ENCODE measurements around the gene GART. TPM values are rescaled to one million over a fixed set of nuclear protein-coding genes. Genes with fewer than 3 reads are reported as not detected.

Gene GART
- total RNA-seq (10 to 100 TPM; 41.9 to 77.8 (median 53.5) TPM), polyA plus RNA-seq (10 to 100 TPM; 22.0 to 57.2 (median 40.8) TPM)
- long read RNA-seq, donor 1, transcript GART-201 (11 exons, 2,149 nt), result minor isoform, 12 of 79 reads
- long read RNA-seq, donor 1, transcript GART-203 (22 exons, 3,341 nt), result major isoform, 42 of 79 reads
- long read RNA-seq, donor 1, partial matches to known transcripts, result 13 of 79 reads
- long read RNA-seq, donor 1, other reads (novel, unspliced or antisense), result 12 of 79 reads
- long read RNA-seq, donor 2, transcript GART-201 (11 exons, 2,149 nt), result minor isoform, 17 of 105 reads
- long read RNA-seq, donor 2, transcript GART-203 (22 exons, 3,341 nt), result major isoform, 49 of 105 reads
- long read RNA-seq, donor 2, partial matches to known transcripts, result 18 of 105 reads
- long read RNA-seq, donor 2, other reads (novel, unspliced or antisense), result 20 of 105 reads

- Histone ChIP-seq H3K36me3 (ENCODE audit: insufficient read depth in 1 of 2, low read depth in 1 of 2) (peaks cover 0 to 32% of the 10 kb centered on the region in 2 donors), H3K4me1 (peaks cover 31% of the 10 kb centered on the region), H3K27me3 (ENCODE audit: insufficient read depth in 3 of 3, low read length in 2 of 3) (no peaks in the 10 kb centered on the region), H3K9me3 (no peaks in the 10 kb centered on the region), H3K27ac (peak within 1 kb of the TSS; percentile 99), H3K4me3 (peak within 1 kb of the TSS; percentile 84)
- intact Hi-C loops (cut with DNase I), result loop anchor here in 1 of 2 donors (5.0 kb wide), 2 partner anchors 45 to 65 kb away; partner anchors contain the start of gene DONSON
- TF ChIP-seq, protein P1, sequence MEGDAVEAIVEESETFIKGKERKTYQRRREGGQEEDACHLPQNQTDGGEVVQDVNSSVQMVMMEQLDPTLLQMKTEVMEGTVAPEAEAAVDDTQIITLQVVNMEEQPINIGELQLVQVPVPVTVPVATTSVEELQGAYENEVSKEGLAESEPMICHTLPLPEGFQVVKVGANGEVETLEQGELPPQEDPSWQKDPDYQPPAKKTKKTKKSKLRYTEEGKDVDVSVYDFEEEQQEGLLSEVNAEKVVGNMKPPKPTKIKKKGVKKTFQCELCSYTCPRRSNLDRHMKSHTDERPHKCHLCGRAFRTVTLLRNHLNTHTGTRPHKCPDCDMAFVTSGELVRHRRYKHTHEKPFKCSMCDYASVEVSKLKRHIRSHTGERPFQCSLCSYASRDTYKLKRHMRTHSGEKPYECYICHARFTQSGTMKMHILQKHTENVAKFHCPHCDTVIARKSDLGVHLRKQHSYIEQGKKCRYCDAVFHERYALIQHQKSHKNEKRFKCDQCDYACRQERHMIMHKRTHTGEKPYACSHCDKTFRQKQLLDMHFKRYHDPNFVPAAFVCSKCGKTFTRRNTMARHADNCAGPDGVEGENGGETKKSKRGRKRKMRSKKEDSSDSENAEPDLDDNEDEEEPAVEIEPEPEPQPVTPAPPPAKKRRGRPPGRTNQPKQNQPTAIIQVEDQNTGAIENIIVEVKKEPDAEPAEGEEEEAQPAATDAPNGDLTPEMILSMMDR (IDR thresholded peaks at IDR 0.05), result no peak
- WGBS, 3 donors, result 0% methylated on average over 54 to 56 of the region's 56 CpGs
- DNase-seq (peak; percentile 87 to 92), ATAC-seq (peak; percentile 81 to 85 (median 84))
Measured at GRCh38 chr21:33541756-33542639, at the start of gene GART. TSS of gene GART (minus strand) at chr21:33542117. CDS start at chr21:33539315, 2,802 bp downstream.

DNA sequence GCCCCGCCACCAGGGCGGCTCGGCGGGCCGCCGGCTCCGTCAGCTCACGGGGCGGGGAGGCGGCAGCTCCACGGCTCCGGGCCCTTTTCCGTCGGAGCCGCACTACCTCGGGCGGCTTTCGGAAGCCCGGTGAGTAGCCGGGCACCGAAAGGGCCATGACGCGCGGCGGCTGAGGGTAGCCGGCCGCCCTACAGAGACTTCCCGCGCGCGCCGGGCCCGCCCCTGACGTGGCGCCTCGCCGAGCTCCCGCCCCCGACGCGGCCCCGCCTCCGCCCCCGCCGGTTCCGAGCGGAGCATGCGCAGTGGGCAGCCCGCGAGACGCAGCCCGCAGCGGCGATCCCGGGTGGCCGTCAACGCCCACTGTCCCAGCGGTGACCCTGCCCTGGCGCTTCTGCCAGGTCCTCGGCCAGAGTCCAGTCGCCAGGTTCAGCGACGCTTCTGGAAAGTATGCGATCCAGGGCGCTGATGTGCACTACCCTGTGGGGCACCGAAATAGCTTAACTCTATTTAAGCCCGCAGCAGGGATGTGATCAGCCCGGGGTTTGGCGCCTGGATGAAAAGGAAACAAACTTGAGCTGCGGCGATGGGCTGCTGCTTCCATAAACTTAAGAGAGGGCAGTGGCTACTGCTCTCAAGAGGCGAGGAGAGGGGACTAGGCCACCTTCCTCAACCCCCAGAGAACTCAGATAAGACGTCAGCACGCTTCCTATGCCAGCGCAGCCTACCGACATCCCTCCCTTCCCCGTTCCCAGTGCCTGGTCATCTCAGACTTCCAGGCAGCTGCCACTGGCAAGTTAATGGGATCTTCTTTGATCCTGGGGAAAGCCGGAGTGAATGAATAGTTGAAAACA, 46.8 kb upstream of the GART start, which contains the start of gene DONSON:
Gene DONSON (minus strand): TSS at position 200 of the 851 bp plus-strand sequence. CDS start 43 bp downstream, at position 157.
- Histone ChIP-seq H3K9me3 (no peaks in the 10 kb centered on the region), H3K4me1 (peaks cover 14% of the 10 kb centered on the region), H3K4me3 (peak within 1 kb of the TSS; percentile 88), H3K27me3 (ENCODE audit: insufficient read depth in 3 of 3, low read length in 2 of 3) (no peaks in the 10 kb centered on the region), H3K27ac (peak within 1 kb of the TSS; percentile 84), H3K36me3 (ENCODE audit: insufficient read depth in 1 of 2, low read depth in 1 of 2) (peaks cover 5 to 15% of the 10 kb centered on the region in 2 donors)
- ATAC-seq (peak; percentile 95 to 97 (median 96)), DNase-seq (peak; percentile 91 to 96)
- intact Hi-C loops (cut with DNase I), result loop anchor here in 1 of 2 donors (5.0 kb wide), 1 partner anchor 46 kb away; the partner anchor contains the start of genes GART and SON
- TF ChIP-seq, protein P1 (IDR thresholded peaks at IDR 0.05), result no peak
- WGBS, 3 donors, result 0% methylated on average over 51 to 78 of the region's 78 CpGs

DNA sequence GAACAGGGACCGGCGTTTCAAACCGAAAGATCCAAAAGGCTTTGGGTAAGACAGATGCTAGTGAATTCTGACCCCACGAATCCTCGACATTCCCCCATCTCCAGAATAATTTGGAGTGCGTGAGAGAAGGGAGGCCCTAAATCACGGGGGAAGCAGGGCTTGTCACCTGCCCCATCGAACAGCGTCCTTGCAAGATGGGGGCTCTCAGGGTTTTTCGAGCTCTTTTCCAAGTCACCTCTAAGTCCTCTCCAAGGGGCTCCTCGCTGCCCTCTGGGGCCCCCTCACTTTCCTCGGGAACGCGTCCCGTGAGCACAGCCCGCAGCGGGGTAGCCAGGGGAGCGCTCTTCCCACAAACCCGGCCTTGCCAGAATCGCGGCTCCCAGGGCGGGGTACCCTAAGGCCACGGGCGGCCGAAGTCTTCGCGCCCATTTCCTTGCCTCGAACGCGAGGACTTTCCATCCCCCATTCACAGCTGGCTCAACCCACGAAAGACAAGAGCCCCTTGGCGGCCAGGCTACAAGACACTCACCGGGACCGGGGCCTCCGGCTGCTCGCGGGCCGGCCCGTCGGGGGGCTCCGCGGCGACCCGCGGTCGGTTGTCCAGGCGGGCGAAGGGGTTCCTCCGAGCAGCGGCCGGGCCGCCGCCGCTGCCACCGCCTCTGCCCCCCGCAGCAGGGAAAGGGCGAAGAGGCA, 46.0 kb upstream of the GART start:
- TF ChIP-seq, protein P1 (IDR thresholded peaks at IDR 0.05), result peak; percentile 14
- intact Hi-C loops (cut with DNase I), result loop anchor here in 1 of 2 donors (5.0 kb wide), 1 partner anchor 46 kb away; the partner anchor contains the start of genes GART and SON
- Histone ChIP-seq H3K36me3 (ENCODE audit: insufficient read depth in 1 of 2, low read depth in 1 of 2) (peaks cover 5 to 7% of the 10 kb centered on the region in 2 donors), H3K27ac (peak overlapping the region; percentile 84), H3K27me3 (ENCODE audit: insufficient read depth in 3 of 3, low read length in 2 of 3) (no peaks in the 10 kb centered on the region), H3K4me1 (peaks cover 14% of the 10 kb centered on the region), H3K9me3 (no peaks in the 10 kb centered on the region), H3K4me3 (peak overlapping the region; percentile 88)
- ATAC-seq (peak; percentile 3 to 29 (median 14)), DNase-seq (peak; percentile 49 to 64)
- 1 to 2% (median 1%) methylated on average over 45 to 57 of the region's 57 CpGs for WGBS, 3 donors
